HepG2 (cell line): ENCODE results near the gene RDH12. TPM values are rescaled to one million over a fixed set of nuclear protein-coding genes. Genes with fewer than 3 reads are reported as not detected.

ENCODE experiments used
- ATF1 ChIP-seq: IDR thresholded peaks from 2 replicates; pipeline ENCODE4 v1.6.1; 2016; ENCODE audit warnings: mild to moderate bottlenecking, control low read depth
- ATM ChIP-seq: fragments of 450-650 bp; IDR thresholded peaks from 2 replicates; pipeline ENCODE4 v1.7.1; 2017; ENCODE audit warnings: mild to moderate bottlenecking, borderline replicate concordance
- GABPB1 ChIP-seq: IDR thresholded peaks from 2 replicates; pipeline ENCODE4 v1.6.1; 2016; ENCODE audit warnings: mild to moderate bottlenecking, missing genetic modification reagents, moderate library complexity, missing compliant biosample characterization
- POLR2AphosphoS2 ChIP-seq: IDR thresholded peaks from 2 replicates; pipeline ENCODE4 v1.6.1; 2011; ENCODE audit warnings: low read depth, low read length, improper control_type of control experiment
- SMC3 ChIP-seq: IDR thresholded peaks from 2 replicates; pipeline ENCODE4 v1.6.1; 2011; ENCODE audit warnings: low read length, improper control_type of control experiment
- XRCC5 ChIP-seq: fragments of 200-400 bp; formaldehyde crosslinking; optimal IDR thresholded peaks from 2 replicates; pipeline ENCODE3; 2017; ENCODE audit warnings: mild to moderate bottlenecking, low read length
- polyA plus RNA-seq, 8 experiments: library from polyadenylated mRNA; depleted of rRNA in 3 of 8; stranded (reverse) in 7 of 8; unstranded in 1 of 8; fragments of >200 nt; fragmentation: Illumina TruSeq in 4 of 8; extraction: Trizol in 4 of 8; gene quantifications; 2 replicates each; pipeline versions ENCODE4 v1.2.1 to v1.2.3, GENCODE V29; 2011 to 2016; ENCODE audit warnings: low read depth in 4 of 8, missing spikeins in 1 of 8, mixed read lengths in 1 of 8; ENCODE audit not compliant: insufficient read depth in 1 of 8
- total RNA-seq, 5 experiments: library from RNA; depleted of rRNA; stranded (reverse); fragments of >200 nt; fragmentation: Illumina TruSeq; extraction: Trizol; gene quantifications; 2 replicates each; pipeline ENCODE4 v1.2.3, GENCODE V29; 2016; ENCODE audit warnings: low read depth in 1 of 5
- TF ChIP-seq, protein P1 (sequence below), 2 experiments: sonication (generic) in 1 of 2; formaldehyde crosslinking in 1 of 2; IDR thresholded peaks; 2 replicates each; pipeline versions ENCODE4 v1.6.1 to v1.9.0; 2014 to 2022; ENCODE audit warnings: antibody characterized with exemption in 1 of 2, borderline replicate concordance in 1 of 2, inconsistent platforms in 1 of 2, low read depth in 1 of 2, missing genetic modification reagents in 1 of 2
- TF ChIP-seq, protein P2 (sequence below): sonication (generic); formaldehyde crosslinking; IDR thresholded peaks from 2 replicates; pipeline ENCODE4 v1.4.0; 2020; ENCODE audit warnings: missing genetic modification reagents, borderline replicate concordance
- TF ChIP-seq, protein P3 (sequence below): sonication (generic); formaldehyde crosslinking; IDR thresholded peaks from 2 replicates; pipeline ENCODE4 v1.4.0; 2020; ENCODE audit warnings: mild to moderate bottlenecking, low read depth, missing genetic modification reagents
- TF ChIP-seq, protein P4 (sequence below): sonication (generic); formaldehyde crosslinking; IDR thresholded peaks from 2 replicates; pipeline ENCODE4 v1.4.0; 2020; ENCODE audit warnings: missing genetic modification reagents, mild to moderate bottlenecking, borderline replicate concordance

The RDH12 gene
- total and polyA plus RNA-seq, 2 of the 13 experiments (the other 11 are each of a cell fraction or from before 2014, with no cell fraction given), result 1.6 to 2.1 TPM

DNA sequence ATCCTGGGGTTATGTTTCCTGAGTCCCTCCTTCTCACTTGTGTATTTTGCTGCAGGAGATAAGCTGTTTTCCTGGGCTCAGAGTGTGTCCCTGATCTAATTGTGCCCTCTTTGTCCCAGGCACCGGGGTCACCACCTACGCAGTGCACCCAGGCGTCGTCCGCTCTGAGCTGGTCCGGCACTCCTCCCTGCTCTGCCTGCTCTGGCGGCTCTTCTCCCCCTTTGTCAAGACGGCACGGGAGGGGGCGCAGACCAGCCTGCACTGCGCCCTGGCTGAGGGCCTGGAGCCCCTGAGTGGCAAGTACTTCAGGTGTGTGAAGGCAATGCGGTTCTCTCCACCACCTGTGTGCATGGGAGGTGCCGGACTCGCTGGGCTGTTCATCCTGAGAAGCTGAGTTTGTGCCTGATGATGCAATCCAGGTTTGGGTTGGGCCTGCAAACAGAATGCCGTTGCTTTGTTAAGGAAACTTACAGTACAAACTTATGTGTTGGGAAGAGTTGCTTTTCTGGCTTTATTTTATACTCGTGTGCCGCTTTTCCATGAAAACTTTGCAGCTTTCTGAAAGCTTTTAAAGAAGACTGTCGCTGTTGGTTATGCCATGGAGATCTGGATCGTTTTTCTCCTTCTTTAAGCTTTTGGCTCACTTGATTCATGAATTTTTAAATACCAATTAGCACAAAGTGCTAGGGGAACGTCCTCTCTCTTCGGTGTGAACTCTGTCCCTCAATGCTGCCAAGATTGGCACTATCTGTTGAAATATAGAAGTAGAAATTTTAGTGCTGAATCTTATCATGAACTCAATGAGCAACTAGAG lies 27.6 kb downstream of the RDH12 start (continued):
- TF ChIP-seq, protein P1, sequence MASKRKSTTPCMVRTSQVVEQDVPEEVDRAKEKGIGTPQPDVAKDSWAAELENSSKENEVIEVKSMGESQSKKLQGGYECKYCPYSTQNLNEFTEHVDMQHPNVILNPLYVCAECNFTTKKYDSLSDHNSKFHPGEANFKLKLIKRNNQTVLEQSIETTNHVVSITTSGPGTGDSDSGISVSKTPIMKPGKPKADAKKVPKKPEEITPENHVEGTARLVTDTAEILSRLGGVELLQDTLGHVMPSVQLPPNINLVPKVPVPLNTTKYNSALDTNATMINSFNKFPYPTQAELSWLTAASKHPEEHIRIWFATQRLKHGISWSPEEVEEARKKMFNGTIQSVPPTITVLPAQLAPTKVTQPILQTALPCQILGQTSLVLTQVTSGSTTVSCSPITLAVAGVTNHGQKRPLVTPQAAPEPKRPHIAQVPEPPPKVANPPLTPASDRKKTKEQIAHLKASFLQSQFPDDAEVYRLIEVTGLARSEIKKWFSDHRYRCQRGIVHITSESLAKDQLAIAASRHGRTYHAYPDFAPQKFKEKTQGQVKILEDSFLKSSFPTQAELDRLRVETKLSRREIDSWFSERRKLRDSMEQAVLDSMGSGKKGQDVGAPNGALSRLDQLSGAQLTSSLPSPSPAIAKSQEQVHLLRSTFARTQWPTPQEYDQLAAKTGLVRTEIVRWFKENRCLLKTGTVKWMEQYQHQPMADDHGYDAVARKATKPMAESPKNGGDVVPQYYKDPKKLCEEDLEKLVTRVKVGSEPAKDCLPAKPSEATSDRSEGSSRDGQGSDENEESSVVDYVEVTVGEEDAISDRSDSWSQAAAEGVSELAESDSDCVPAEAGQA (IDR thresholded peaks at IDR 0.05; ENCODE audit: low read depth), result no peak
- TF ChIP-seq, protein P1 (CRISPR knock-in tag; IDR thresholded peaks at IDR 0.05; ENCODE audit: borderline replicate concordance), result no peak; the same call in 1 of the 2 replicates
- TF ChIP-seq, protein P2, sequence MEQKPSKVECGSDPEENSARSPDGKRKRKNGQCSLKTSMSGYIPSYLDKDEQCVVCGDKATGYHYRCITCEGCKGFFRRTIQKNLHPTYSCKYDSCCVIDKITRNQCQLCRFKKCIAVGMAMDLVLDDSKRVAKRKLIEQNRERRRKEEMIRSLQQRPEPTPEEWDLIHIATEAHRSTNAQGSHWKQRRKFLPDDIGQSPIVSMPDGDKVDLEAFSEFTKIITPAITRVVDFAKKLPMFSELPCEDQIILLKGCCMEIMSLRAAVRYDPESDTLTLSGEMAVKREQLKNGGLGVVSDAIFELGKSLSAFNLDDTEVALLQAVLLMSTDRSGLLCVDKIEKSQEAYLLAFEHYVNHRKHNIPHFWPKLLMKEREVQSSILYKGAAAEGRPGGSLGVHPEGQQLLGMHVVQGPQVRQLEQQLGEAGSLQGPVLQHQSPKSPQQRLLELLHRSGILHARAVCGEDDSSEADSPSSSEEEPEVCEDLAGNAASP (CRISPR knock-in tag), result 0 out of 2 replicates have a peak, but pooled peaks have one; percentile 31
- TF ChIP-seq, protein P3, sequence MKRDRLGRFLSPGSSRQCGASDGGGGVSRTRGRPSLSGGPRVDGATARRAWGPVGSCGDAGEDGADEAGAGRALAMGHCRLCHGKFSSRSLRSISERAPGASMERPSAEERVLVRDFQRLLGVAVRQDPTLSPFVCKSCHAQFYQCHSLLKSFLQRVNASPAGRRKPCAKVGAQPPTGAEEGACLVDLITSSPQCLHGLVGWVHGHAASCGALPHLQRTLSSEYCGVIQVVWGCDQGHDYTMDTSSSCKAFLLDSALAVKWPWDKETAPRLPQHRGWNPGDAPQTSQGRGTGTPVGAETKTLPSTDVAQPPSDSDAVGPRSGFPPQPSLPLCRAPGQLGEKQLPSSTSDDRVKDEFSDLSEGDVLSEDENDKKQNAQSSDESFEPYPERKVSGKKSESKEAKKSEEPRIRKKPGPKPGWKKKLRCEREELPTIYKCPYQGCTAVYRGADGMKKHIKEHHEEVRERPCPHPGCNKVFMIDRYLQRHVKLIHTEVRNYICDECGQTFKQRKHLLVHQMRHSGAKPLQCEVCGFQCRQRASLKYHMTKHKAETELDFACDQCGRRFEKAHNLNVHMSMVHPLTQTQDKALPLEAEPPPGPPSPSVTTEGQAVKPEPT, result no peak
- TF ChIP-seq, protein P4, sequence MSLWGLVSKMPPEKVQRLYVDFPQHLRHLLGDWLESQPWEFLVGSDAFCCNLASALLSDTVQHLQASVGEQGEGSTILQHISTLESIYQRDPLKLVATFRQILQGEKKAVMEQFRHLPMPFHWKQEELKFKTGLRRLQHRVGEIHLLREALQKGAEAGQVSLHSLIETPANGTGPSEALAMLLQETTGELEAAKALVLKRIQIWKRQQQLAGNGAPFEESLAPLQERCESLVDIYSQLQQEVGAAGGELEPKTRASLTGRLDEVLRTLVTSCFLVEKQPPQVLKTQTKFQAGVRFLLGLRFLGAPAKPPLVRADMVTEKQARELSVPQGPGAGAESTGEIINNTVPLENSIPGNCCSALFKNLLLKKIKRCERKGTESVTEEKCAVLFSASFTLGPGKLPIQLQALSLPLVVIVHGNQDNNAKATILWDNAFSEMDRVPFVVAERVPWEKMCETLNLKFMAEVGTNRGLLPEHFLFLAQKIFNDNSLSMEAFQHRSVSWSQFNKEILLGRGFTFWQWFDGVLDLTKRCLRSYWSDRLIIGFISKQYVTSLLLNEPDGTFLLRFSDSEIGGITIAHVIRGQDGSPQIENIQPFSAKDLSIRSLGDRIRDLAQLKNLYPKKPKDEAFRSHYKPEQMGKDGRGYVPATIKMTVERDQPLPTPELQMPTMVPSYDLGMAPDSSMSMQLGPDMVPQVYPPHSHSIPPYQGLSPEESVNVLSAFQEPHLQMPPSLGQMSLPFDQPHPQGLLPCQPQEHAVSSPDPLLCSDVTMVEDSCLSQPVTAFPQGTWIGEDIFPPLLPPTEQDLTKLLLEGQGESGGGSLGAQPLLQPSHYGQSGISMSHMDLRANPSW (CRISPR knock-in tag), result no peak
- TF ChIP-seq POLR2AphosphoS2 (no peak), ATM (no peak), ATF1 (no peak), SMC3 (no peak), GABPB1 (CRISPR knock-in tag) (peak; percentile 61), XRCC5 (peak; percentile 40)
